RWPE2 (cell line): ENCODE results near the gene USB1.

Experiments
- ATAC-seq: fragments of 200-7000 bp; cut with Tn5 transposase; 3 replicates; pipeline ENCODE4 v1.9.1; 2021; ENCODE audit warnings: low read depth
- DNase-seq: peaks from one replicate; pipeline ENCODE4 v3.0.0-alpha.2; 2020; ENCODE audit warnings: low spot score
- H3K27ac ChIP-seq: fragments of 450-650 bp; 2 replicates; pipeline ENCODE4 v1.5.1; 2017; ENCODE audit warnings: mild to moderate bottlenecking; ENCODE audit not compliant: poor library complexity, severe bottlenecking
- H3K27me3 ChIP-seq: fragments of 250-450 bp; sonication (Bioruptor Pico); 2 replicates; pipeline ENCODE4 v1.5.1; 2021; ENCODE audit warnings: mild to moderate bottlenecking, moderate library complexity; ENCODE audit not compliant: insufficient read depth, poor library complexity, severe bottlenecking
- H3K36me3 ChIP-seq: fragments of 250-450 bp; sonication (Bioruptor Pico); 2 replicates; pipeline ENCODE4 v1.5.1; 2020; ENCODE audit warnings: low read depth, mild to moderate bottlenecking, moderate library complexity
- H3K4me1 ChIP-seq: fragments of 250-450 bp; sonication (Bioruptor Pico); 2 replicates; pipeline ENCODE4 v1.5.1; 2021; ENCODE audit warnings: mild to moderate bottlenecking, moderate library complexity; ENCODE audit not compliant: insufficient read depth, poor library complexity, severe bottlenecking
- H3K4me3 ChIP-seq: fragments of 250-450 bp; sonication (Bioruptor Pico); 2 replicates; pipeline ENCODE4 v1.5.1; 2021; ENCODE audit warnings: mild to moderate bottlenecking, moderate library complexity; ENCODE audit not compliant: severe bottlenecking
- H3K9me3 ChIP-seq: fragments of 250-450 bp; sonication (Bioruptor Pico); 2 replicates; pipeline ENCODE4 v1.5.1; 2021; ENCODE audit warnings: mild to moderate bottlenecking, moderate library complexity; ENCODE audit not compliant: severe bottlenecking
- TF ChIP-seq, protein P1 (sequence below): fragments of 450-650 bp; IDR thresholded peaks from one replicate; pipeline ENCODE4 v1.5.1; 2017; ENCODE audit warnings: mild to moderate bottlenecking, moderate library complexity; ENCODE audit not compliant: poor library complexity, severe bottlenecking

USB1 gene

DNA sequence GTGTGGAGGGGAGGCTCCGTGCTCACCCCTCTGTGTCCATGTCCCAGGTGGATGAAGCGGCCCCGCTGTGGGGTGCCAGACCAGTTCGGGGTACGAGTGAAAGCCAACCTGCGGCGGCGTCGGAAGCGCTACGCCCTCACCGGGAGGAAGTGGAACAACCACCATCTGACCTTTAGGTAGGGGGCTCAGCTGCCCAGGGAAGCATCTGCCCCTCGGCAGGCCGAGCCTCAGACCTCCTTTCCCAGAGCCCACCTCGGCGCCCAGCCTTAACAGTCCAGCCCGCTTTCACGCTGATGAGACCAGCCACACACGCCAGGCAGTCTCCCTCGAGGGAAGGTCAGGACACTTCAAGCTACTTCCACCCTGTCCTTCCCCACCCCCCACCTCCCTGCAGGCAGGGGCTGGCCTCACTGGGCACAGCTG, 37.0 kb downstream of the USB1 start:
- Histone ChIP-seq H3K4me3 (no peak overlapping the region), H3K4me1 (no peaks in the 10 kb centered on the region), H3K27ac (no peak overlapping the region), H3K27me3 (no peaks in the 10 kb centered on the region), H3K36me3 (no peaks in the 10 kb centered on the region), H3K9me3 (no peaks in the 10 kb centered on the region)
- DNase-seq (no peak), ATAC-seq (no peak)
- TF ChIP-seq, protein P1, sequence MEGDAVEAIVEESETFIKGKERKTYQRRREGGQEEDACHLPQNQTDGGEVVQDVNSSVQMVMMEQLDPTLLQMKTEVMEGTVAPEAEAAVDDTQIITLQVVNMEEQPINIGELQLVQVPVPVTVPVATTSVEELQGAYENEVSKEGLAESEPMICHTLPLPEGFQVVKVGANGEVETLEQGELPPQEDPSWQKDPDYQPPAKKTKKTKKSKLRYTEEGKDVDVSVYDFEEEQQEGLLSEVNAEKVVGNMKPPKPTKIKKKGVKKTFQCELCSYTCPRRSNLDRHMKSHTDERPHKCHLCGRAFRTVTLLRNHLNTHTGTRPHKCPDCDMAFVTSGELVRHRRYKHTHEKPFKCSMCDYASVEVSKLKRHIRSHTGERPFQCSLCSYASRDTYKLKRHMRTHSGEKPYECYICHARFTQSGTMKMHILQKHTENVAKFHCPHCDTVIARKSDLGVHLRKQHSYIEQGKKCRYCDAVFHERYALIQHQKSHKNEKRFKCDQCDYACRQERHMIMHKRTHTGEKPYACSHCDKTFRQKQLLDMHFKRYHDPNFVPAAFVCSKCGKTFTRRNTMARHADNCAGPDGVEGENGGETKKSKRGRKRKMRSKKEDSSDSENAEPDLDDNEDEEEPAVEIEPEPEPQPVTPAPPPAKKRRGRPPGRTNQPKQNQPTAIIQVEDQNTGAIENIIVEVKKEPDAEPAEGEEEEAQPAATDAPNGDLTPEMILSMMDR = no peak

GRCh38 chr16:58039829-58040495, 38.8 kb downstream of the USB1 start:
- Histone ChIP-seq H3K36me3 (no peaks in the 10 kb centered on the region), H3K9me3 (no peaks in the 10 kb centered on the region), H3K4me1 (no peaks in the 10 kb centered on the region), H3K27me3 (no peaks in the 10 kb centered on the region), H3K4me3 (no peak overlapping the region), H3K27ac (no peak overlapping the region)
- DNase-seq (no peak), ATAC-seq (no peak)
- TF ChIP-seq, protein P1 = no peak

- no peak for ATAC-seq
- Histone ChIP-seq H3K27ac (no peak overlapping the region), H3K27me3 (no peaks in the 10 kb centered on the region), H3K36me3 (no peaks in the 10 kb centered on the region), H3K9me3 (no peaks in the 10 kb centered on the region), H3K4me1 (no peaks in the 10 kb centered on the region), H3K4me3 (no peak overlapping the region)
- DNase-seq = no peak
- TF ChIP-seq, protein P1 = no peak
These were observed 39.3 kb downstream of the USB1 start for GRCh38 chr16:58040496-58040846.

DNA sequence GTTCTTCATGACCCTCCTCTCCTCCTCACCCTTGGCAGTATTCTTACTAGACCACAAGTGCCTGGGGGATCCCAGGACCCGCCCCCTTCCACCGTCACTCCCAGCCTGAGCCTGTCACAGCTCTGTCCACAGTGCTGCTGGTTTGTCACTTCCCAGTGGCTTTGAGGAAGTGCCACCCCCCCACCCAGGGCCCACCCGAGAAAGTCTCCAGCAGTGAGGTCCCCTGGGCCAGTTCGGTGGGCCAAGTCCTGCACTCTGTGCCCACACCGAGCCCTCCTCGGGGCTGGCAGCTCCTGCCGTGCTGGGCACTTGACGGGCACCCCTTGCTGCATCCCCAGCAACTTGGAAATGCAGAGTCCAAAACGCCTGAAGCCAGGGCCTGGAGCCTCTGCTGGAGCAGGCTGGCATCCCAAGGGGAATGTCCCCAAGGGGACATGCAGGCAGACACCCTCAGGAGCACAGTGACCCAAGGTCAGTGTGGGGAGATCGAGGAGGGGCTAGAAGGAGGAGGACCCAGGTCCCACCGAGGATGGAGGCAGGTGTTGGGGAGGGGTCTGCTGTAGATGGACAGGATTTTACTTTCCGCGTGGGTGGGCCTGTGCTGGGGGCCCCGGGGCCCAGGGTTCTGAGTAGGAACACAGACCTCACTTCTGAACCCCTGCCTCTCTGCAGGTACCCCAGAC, 39.9 kb downstream of the USB1 start:
- no peak overlapping the region for H3K27ac ChIP-seq
- DNase-seq (no peak), ATAC-seq (no peak)
- no peaks in the 10 kb centered on the region for H3K36me3 ChIP-seq
- TF ChIP-seq, protein P1 = no peak
- no peaks in the 10 kb centered on the region for H3K9me3 ChIP-seq
- H3K27me3 ChIP-seq = no peaks in the 10 kb centered on the region
- H3K4me3 ChIP-seq = no peak overlapping the region
- no peaks in the 10 kb centered on the region for H3K4me1 ChIP-seq

- ATAC-seq = no peak
- Histone ChIP-seq H3K36me3 (no peaks in the 10 kb centered on the region), H3K27ac (no peak overlapping the region), H3K4me1 (no peaks in the 10 kb centered on the region), H3K27me3 (no peaks in the 10 kb centered on the region), H3K4me3 (no peak overlapping the region), H3K9me3 (no peaks in the 10 kb centered on the region)
- DNase-seq = peak; percentile 41
- TF ChIP-seq, protein P1 = no peak
These were observed 40.4 kb downstream of the USB1 start for GRCh38 chr16:58041628-58041955.
